ENCODE data around the gene SPATA45. TPM values are rescaled to one million over a fixed set of nuclear protein-coding genes. Genes with fewer than 3 reads are reported as not detected.

The SPATA45 gene
- total RNA-seq, 6 donors from 2014 or later = 2.7 TPM; not detected in 5

DNA sequence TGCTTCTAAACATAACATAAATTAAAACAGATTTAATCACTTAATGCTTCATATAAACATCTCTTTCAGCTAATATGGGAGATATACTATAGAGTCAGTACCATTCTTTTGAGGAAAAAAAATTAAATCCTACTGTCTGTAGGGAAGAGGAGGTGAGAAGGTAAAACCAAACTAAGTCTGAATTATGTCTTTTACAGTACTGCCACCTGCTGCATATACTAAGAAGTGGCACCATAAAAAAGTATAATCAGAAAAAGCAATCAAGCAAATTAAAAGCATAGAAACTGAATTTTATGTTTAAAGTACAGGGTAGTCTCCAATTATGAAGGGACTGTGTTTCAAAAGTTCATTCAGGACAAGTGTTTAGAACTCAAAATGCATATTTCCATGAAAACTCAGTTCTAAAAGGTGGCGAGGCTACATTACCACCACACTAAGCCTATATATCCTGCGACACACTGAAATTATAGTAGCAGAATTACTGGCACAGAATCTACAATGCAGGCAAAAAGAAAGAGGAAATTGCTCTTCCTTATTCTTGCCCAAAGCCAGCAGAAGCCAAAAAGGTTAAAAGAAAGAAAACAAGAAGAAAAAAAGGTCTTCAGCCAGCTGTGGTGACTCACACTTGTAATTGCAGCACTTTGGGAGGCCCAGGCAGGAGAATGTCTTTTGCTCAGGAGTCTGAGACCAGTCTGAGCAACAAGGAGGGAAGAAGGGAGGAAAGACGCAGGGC is 64.9 kb downstream of the SPATA45 start:
- TF ChIP-seq, protein P1, sequence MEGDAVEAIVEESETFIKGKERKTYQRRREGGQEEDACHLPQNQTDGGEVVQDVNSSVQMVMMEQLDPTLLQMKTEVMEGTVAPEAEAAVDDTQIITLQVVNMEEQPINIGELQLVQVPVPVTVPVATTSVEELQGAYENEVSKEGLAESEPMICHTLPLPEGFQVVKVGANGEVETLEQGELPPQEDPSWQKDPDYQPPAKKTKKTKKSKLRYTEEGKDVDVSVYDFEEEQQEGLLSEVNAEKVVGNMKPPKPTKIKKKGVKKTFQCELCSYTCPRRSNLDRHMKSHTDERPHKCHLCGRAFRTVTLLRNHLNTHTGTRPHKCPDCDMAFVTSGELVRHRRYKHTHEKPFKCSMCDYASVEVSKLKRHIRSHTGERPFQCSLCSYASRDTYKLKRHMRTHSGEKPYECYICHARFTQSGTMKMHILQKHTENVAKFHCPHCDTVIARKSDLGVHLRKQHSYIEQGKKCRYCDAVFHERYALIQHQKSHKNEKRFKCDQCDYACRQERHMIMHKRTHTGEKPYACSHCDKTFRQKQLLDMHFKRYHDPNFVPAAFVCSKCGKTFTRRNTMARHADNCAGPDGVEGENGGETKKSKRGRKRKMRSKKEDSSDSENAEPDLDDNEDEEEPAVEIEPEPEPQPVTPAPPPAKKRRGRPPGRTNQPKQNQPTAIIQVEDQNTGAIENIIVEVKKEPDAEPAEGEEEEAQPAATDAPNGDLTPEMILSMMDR (IDR thresholded peaks at IDR 0.05) = peak in 4 of 6 experiments; percentile 50 to 60 (median 57)
- TF ChIP-seq POLR2AphosphoS5 (IDR thresholded peaks at IDR 0.05) = no peak
- DNase-seq (no peak), ATAC-seq (ENCODE audit: low FRiP score in 2 of 2) (peak in 1 of 2 donors; percentile 75)
- H3K4me1 ChIP-seq = no peaks in the 10 kb centered on the region
- H3K27ac ChIP-seq = no peak overlapping the region
- no peaks in the 10 kb centered on the region for H3K9me3 ChIP-seq
- peaks cover 2 to 64% (median 24%) of the 10 kb centered on the region in 4 donors for H3K36me3 ChIP-seq
- H3K4me3 ChIP-seq = no peak overlapping the region
- H3K27me3 ChIP-seq = no peaks in the 10 kb centered on the region
- WGBS, 2 donors = 79 to 86% methylated on average over 3 of the region's 3 CpGs

DNA sequence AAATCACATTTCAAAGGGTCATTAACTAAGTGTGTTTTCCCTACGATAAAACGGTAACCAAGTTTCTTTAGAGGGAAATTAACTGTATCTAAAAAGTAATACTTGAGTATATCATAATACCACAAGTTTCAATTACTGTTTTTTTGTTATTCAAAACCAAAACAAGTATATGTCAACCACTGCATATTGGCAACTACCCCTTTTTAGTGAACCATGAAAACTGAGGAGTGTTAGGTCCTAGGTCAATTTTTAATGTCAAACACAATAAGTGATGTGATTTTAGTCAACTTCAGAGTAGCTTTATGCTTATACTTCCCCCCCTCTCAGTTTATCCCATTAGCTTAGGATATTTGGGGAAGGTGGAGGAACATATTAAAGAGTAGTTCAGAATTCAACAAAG is 66.2 kb downstream of the SPATA45 start:
- TF ChIP-seq, protein P1 (IDR thresholded peaks at IDR 0.05) = no peak
- TF ChIP-seq EP300 (IDR thresholded peaks at IDR 0.05) (no peak), POLR2A (IDR thresholded peaks at IDR 0.05) (no peak), POLR2AphosphoS5 (IDR thresholded peaks at IDR 0.05) (no peak)
- no peak overlapping the region for H3K4me3 ChIP-seq
- H3K9me3 ChIP-seq = no peaks in the 10 kb centered on the region
- no peak for DNase-seq
- no peaks in the 10 kb centered on the region for H3K27me3 ChIP-seq
- no peak for ATAC-seq (ENCODE audit: low FRiP score in 2 of 2)
- H3K36me3 ChIP-seq = peaks cover 0 to 59% (median 18%) of the 10 kb centered on the region in 4 donors
- H3K27ac ChIP-seq = no peak overlapping the region
- 87 to 93% methylated on average over 2 of the region's 2 CpGs for WGBS, 2 donors
- H3K4me1 ChIP-seq = no peaks in the 10 kb centered on the region

DNA sequence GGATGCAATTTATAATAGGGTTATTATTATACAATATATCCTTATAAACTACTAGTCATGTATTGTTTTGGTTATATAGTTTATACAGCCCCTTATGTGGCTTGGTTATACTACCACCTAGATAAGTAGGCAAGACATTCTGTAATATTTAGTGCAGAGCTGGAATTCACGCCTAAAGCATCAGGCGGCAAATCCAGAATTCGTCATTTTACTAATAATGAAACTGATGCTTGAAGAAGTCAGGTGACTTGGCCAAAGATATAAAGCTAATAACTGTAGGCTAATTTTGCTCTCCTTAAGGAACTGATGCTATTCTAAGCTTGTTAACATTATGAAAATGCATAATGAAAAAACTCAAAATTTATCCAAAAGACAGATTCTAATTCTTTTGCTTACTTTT is 66.7 kb downstream of the SPATA45 start:
- H3K27me3 ChIP-seq = no peaks in the 10 kb centered on the region
- H3K9me3 ChIP-seq = no peaks in the 10 kb centered on the region
- H3K36me3 ChIP-seq = peaks cover 0 to 54% (median 15%) of the 10 kb centered on the region in 4 donors
- H3K4me3 ChIP-seq = no peak overlapping the region
- ATAC-seq (ENCODE audit: low FRiP score in 2 of 2) = no peak
- no peaks in the 10 kb centered on the region for H3K4me1 ChIP-seq
- TF ChIP-seq POLR2A (IDR thresholded peaks at IDR 0.05) = no peak
- no peak for TF ChIP-seq POLR2AphosphoS5 (IDR thresholded peaks at IDR 0.05)
- TF ChIP-seq EP300 (IDR thresholded peaks at IDR 0.05) = no peak
- TF ChIP-seq, protein P1 (IDR thresholded peaks at IDR 0.05) = no peak
- H3K27ac ChIP-seq = no peak overlapping the region
- 76 to 93% methylated on average over 3 of the region's 3 CpGs for WGBS, 2 donors
- no peak for DNase-seq

Small RNA genes within 50 kb of the gene (small RNA-seq; reads per million reads assigned to genes)
- gene AC104333.1 (0 reads per million in 4 donors), gene AC104333.2 (0 reads per million in 4 donors)

Other genes with a start within 250 kb of the SPATA45 start
- gene ATF3, start 238.9 kb downstream of the SPATA45 start, total RNA-seq = 10 to 100 TPM in 5 of 6 donors, 1 to 10 TPM in 1; 7.3 to 69.3 (median 21.2) TPM
- gene BATF3, start 147.8 kb downstream of the SPATA45 start, total RNA-seq = 10 to 100 TPM in 2 of 6 donors, 1 to 10 TPM in 4; 2.6 to 14.1 (median 9.4) TPM
- 10 to 100 TPM; 26.5 to 44.5 (median 34.1) TPM for gene NSL1, start 55.9 kb downstream of the SPATA45 start, total RNA-seq
- gene TATDN3, start 55.8 kb downstream of the SPATA45 start, total RNA-seq = 10 to 100 TPM in 5 of 6 donors, 1 to 10 TPM in 1; 7.5 to 14.9 (median 11.7) TPM
- 1 to 10 TPM; 5.2 to 9.4 (median 8.3) TPM for gene FLVCR1, start 10.6 kb upstream of the SPATA45 start, total RNA-seq
- gene VASH2, start 102.9 kb upstream of the SPATA45 start, total RNA-seq = 1 to 10 TPM in 4 of 6 donors, under 1 TPM in 2; 0.30 to 3.1 (median 1.4) TPM
- gene ANGEL2, start 168.2 kb upstream of the SPATA45 start, total RNA-seq = 10 to 100 TPM; 29.4 to 68.7 (median 35.6) TPM
- 10 to 100 TPM in 5 of 6 donors, 1 to 10 TPM in 1; 8.3 to 31.4 (median 15.1) TPM for gene RPS6KC1, start 203.6 kb upstream of the SPATA45 start, total RNA-seq